HepG2 (cell line): Measurements from ENCODE around the gene BCL6B. TPM values are rescaled to one million over a fixed set of nuclear protein-coding genes. Genes with fewer than 3 reads are reported as not detected.

Experiments
- ATRX ChIP-seq: sonication (generic); formaldehyde crosslinking; IDR thresholded peaks from 2 replicates; pipeline ENCODE4 v1.4.0; 2020; ENCODE audit warnings: missing genetic modification reagents, borderline replicate concordance
- CEBPG ChIP-seq: IDR thresholded peaks from 2 replicates; pipeline ENCODE4 v1.6.1; 2016
- DMAP1 ChIP-seq: IDR thresholded peaks from 2 replicates; pipeline ENCODE4 v1.6.1; 2016
- EEA1 ChIP-seq: sonication (generic); formaldehyde crosslinking; IDR thresholded peaks from 2 replicates; pipeline ENCODE4 v1.5.1; 2020; ENCODE audit warnings: mild to moderate bottlenecking, missing genetic modification reagents, borderline replicate concordance
- ELF1 ChIP-seq: sonication (generic); formaldehyde crosslinking; IDR thresholded peaks from 2 replicates; pipeline ENCODE4 v1.4.0; 2020; ENCODE audit warnings: missing genetic modification reagents
- HHEX ChIP-seq: IDR thresholded peaks from 2 replicates; pipeline ENCODE4 v1.6.1; 2016; ENCODE audit warnings: control low read depth
- IKZF4 ChIP-seq: sonication (generic); formaldehyde crosslinking; IDR thresholded peaks from 2 replicates; pipeline ENCODE4 v1.5.1; 2020; ENCODE audit warnings: borderline replicate concordance, mild to moderate bottlenecking, low read depth, missing genetic modification reagents; ENCODE audit errors: not compliant biosample characterization
- RNF2 ChIP-seq: fragments of 450-650 bp; conservative IDR thresholded peaks from 2 replicates; pipeline ENCODE4 v1.6.1; 2016; ENCODE audit warnings: low read depth
- TAF1 ChIP-seq: sonication (generic); formaldehyde crosslinking; IDR thresholded peaks from 2 replicates; pipeline ENCODE4 v1.4.0; 2020; ENCODE audit warnings: missing genetic modification reagents
- ZNF292 ChIP-seq: sonication (generic); formaldehyde crosslinking; IDR thresholded peaks from 2 replicates; pipeline ENCODE4 v1.8.1; 2022; ENCODE audit warnings: mild to moderate bottlenecking, low read depth, missing genetic modification reagents, borderline replicate concordance
- polyA plus RNA-seq, 8 experiments: library from polyadenylated mRNA; depleted of rRNA in 3 of 8; stranded (reverse) in 7 of 8; unstranded in 1 of 8; fragments of >200 nt; fragmentation: Illumina TruSeq in 4 of 8; extraction: Trizol in 4 of 8; gene quantifications; 2 replicates each; pipeline versions ENCODE4 v1.2.1 to v1.2.3, GENCODE V29; 2011 to 2016; ENCODE audit warnings: low read depth in 4 of 8, missing spikeins in 1 of 8, mixed read lengths in 1 of 8; ENCODE audit not compliant: insufficient read depth in 1 of 8
- total RNA-seq, 5 experiments: library from RNA; depleted of rRNA; stranded (reverse); fragments of >200 nt; fragmentation: Illumina TruSeq; extraction: Trizol; gene quantifications; 2 replicates each; pipeline ENCODE4 v1.2.3, GENCODE V29; 2016; ENCODE audit warnings: low read depth in 1 of 5
- TF ChIP-seq, protein P1 (sequence below): sonication (generic); formaldehyde crosslinking; IDR thresholded peaks from 2 replicates; pipeline ENCODE4 v1.4.0; 2020; ENCODE audit warnings: missing genetic modification reagents, borderline replicate concordance
- TF ChIP-seq, protein P2 (sequence below): sonication (generic); formaldehyde crosslinking; IDR thresholded peaks from 2 replicates; pipeline ENCODE4 v1.5.1; 2020; ENCODE audit warnings: mild to moderate bottlenecking, missing genetic modification reagents, moderate library complexity
- TF ChIP-seq, protein P3 (sequence below): sonication (generic); formaldehyde crosslinking; IDR thresholded peaks from 2 replicates; pipeline ENCODE4 v1.5.1; 2020; ENCODE audit warnings: mild to moderate bottlenecking, missing genetic modification reagents, borderline replicate concordance

The BCL6B gene
- total and polyA plus RNA-seq, 2 of the 13 experiments (the other 11 are each of a cell fraction or from before 2014, with no cell fraction given): not detected

DNA sequence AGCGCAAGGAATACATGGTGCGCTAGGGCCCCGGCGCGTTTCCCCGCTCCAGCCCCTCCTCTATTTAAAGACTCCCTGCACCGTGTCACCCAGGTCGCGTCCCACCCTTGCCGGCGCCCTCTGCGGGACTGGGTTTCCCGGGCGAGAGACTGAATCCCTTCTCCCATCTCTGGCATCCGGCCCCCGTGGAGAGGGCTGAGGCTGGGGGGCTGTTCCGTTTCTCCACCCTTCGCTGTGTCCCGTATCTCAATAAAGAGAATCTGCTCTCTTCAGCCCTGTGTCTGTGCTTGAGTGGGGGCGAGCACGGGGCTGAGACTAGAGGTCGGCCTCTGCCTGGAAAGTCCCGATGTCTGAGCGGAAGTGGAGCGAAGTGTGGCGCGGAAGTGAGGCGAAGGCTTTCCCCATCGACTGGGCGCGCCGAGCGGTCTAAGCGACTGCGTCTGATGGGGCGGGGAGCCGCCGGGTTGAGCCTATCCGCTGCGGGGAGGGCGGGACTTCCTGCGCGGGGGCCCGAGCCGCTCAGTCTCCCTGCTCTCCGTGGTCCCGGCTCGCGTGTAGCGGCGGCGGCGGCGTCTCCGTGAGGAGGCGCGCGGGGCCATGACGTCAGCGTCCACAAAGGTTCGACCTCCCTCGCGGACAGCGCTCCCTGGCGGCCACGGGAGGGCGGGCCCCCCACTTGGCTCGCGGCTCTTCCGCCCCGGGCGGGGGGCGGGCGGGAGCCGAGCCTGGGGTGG is 8.4 kb upstream of the BCL6B start (continued):
- TF ChIP-seq, protein P1, sequence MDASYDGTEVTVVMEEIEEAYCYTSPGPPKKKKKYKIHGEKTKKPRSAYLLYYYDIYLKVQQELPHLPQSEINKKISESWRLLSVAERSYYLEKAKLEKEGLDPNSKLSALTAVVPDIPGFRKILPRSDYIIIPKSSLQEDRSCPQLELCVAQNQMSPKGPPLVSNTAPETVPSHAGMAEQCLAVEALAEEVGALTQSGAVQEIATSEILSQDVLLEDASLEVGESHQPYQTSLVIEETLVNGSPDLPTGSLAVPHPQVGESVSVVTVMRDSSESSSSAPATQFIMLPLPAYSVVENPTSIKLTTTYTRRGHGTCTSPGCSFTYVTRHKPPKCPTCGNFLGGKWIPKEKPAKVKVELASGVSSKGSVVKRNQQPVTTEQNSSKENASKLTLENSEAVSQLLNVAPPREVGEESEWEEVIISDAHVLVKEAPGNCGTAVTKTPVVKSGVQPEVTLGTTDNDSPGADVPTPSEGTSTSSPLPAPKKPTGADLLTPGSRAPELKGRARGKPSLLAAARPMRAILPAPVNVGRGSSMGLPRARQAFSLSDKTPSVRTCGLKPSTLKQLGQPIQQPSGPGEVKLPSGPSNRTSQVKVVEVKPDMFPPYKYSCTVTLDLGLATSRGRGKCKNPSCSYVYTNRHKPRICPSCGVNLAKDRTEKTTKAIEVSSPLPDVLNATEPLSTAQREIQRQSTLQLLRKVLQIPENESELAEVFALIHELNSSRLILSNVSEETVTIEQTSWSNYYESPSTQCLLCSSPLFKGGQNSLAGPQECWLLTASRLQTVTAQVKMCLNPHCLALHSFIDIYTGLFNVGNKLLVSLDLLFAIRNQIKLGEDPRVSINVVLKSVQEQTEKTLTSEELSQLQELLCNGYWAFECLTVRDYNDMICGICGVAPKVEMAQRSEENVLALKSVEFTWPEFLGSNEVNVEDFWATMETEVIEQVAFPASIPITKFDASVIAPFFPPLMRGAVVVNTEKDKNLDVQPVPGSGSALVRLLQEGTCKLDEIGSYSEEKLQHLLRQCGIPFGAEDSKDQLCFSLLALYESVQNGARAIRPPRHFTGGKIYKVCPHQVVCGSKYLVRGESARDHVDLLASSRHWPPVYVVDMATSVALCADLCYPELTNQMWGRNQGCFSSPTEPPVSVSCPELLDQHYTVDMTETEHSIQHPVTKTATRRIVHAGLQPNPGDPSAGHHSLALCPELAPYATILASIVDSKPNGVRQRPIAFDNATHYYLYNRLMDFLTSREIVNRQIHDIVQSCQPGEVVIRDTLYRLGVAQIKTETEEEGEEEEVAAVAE (CRISPR knock-in tag): no peak; the same call in 1 of the 2 replicates
- TF ChIP-seq TAF1: peak; percentile 83
- TF ChIP-seq DMAP1: no peak; the same call in 1 of the 2 replicates
- TF ChIP-seq IKZF4: peak; percentile 56
- TF ChIP-seq, protein P2, sequence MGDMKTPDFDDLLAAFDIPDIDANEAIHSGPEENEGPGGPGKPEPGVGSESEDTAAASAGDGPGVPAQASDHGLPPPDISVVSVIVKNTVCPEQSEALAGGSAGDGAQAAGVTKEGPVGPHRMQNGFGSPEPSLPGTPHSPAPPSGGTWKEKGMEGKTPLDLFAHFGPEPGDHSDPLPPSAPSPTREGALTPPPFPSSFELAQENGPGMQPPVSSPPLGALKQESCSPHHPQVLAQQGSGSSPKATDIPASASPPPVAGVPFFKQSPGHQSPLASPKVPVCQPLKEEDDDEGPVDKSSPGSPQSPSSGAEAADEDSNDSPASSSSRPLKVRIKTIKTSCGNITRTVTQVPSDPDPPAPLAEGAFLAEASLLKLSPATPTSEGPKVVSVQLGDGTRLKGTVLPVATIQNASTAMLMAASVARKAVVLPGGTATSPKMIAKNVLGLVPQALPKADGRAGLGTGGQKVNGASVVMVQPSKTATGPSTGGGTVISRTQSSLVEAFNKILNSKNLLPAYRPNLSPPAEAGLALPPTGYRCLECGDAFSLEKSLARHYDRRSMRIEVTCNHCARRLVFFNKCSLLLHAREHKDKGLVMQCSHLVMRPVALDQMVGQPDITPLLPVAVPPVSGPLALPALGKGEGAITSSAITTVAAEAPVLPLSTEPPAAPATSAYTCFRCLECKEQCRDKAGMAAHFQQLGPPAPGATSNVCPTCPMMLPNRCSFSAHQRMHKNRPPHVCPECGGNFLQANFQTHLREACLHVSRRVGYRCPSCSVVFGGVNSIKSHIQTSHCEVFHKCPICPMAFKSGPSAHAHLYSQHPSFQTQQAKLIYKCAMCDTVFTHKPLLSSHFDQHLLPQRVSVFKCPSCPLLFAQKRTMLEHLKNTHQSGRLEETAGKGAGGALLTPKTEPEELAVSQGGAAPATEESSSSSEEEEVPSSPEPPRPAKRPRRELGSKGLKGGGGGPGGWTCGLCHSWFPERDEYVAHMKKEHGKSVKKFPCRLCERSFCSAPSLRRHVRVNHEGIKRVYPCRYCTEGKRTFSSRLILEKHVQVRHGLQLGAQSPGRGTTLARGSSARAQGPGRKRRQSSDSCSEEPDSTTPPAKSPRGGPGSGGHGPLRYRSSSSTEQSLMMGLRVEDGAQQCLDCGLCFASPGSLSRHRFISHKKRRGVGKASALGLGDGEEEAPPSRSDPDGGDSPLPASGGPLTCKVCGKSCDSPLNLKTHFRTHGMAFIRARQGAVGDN (CRISPR knock-in tag): peak; percentile 94
- TF ChIP-seq, protein P3, sequence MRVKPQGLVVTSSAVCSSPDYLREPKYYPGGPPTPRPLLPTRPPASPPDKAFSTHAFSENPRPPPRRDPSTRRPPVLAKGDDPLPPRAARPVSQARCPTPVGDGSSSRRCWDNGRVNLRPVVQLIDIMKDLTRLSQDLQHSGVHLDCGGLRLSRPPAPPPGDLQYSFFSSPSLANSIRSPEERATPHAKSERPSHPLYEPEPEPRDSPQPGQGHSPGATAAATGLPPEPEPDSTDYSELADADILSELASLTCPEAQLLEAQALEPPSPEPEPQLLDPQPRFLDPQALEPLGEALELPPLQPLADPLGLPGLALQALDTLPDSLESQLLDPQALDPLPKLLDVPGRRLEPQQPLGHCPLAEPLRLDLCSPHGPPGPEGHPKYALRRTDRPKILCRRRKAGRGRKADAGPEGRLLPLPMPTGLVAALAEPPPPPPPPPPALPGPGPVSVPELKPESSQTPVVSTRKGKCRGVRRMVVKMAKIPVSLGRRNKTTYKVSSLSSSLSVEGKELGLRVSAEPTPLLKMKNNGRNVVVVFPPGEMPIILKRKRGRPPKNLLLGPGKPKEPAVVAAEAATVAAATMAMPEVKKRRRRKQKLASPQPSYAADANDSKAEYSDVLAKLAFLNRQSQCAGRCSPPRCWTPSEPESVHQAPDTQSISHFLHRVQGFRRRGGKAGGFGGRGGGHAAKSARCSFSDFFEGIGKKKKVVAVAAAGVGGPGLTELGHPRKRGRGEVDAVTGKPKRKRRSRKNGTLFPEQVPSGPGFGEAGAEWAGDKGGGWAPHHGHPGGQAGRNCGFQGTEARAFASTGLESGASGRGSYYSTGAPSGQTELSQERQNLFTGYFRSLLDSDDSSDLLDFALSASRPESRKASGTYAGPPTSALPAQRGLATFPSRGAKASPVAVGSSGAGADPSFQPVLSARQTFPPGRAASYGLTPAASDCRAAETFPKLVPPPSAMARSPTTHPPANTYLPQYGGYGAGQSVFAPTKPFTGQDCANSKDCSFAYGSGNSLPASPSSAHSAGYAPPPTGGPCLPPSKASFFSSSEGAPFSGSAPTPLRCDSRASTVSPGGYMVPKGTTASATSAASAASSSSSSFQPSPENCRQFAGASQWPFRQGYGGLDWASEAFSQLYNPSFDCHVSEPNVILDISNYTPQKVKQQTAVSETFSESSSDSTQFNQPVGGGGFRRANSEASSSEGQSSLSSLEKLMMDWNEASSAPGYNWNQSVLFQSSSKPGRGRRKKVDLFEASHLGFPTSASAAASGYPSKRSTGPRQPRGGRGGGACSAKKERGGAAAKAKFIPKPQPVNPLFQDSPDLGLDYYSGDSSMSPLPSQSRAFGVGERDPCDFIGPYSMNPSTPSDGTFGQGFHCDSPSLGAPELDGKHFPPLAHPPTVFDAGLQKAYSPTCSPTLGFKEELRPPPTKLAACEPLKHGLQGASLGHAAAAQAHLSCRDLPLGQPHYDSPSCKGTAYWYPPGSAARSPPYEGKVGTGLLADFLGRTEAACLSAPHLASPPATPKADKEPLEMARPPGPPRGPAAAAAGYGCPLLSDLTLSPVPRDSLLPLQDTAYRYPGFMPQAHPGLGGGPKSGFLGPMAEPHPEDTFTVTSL: no peak
- no peak for TF ChIP-seq EEA1 (CRISPR knock-in tag)
- TF ChIP-seq CEBPG (CRISPR knock-in tag): 0 out of 2 replicates have a peak, but pooled peaks have one; percentile 26
- TF ChIP-seq RNF2: no peak
- no peak for TF ChIP-seq HHEX
- TF ChIP-seq ZNF292 (CRISPR knock-in tag): no peak
- peak; percentile 88 for TF ChIP-seq ELF1 (CRISPR knock-in tag)
- no peak for TF ChIP-seq ATRX (CRISPR knock-in tag)
